WTC11 (cell line): ENCODE results near the gene TMIE. TPM values are rescaled to one million over a fixed set of nuclear protein-coding genes. Genes with fewer than 3 reads are reported as not detected.

ENCODE experiments used
- ATAC-seq: fragments of 200-7000 bp; cut with Tn5 transposase; 2 replicates; pipeline ENCODE4 v1.10.0; 2021; ENCODE audit warnings: mild to moderate bottlenecking, moderate library complexity
- CTCF ChIA-PET: fragments of 300-600 bp; sonication (Branson Sonifier 250); formaldehyde crosslinking; loops from one replicate; lab custom pipeline; 2021; ENCODE audit warnings: antibody characterized with exemption; lab: Charles Lee
- POLR2A ChIA-PET: fragments of 350-600 bp; sonication (Branson Sonifier 250); formaldehyde crosslinking; loops from one replicate; lab custom pipeline; 2021; ENCODE audit warnings: antibody characterized with exemption; lab: Charles Lee
- DNase-seq: peaks from one replicate; pipeline ENCODE4 v3.0.0; 2021; ENCODE audit warnings: low spot score
- H3K27ac Mint-ChIP-seq: 2 replicates; pipeline ENCODE4 v1.8.0; 2021; ENCODE audit warnings: mixed read lengths
- H3K27me3 Mint-ChIP-seq: 2 replicates; pipeline ENCODE4 v1.8.0; 2021; ENCODE audit warnings: low read depth, mild to moderate bottlenecking, moderate library complexity, mixed read lengths
- H3K36me3 Mint-ChIP-seq: 2 replicates; pipeline ENCODE4 v1.8.0; 2021; ENCODE audit warnings: mixed read lengths
- H3K4me1 Mint-ChIP-seq: 2 replicates; pipeline ENCODE4 v1.8.0; 2022; ENCODE audit warnings: mixed read lengths
- H3K4me3 Mint-ChIP-seq: 2 replicates; pipeline ENCODE4 v1.8.0; 2021; ENCODE audit warnings: mild to moderate bottlenecking, moderate library complexity, mixed read lengths
- H3K9me3 Mint-ChIP-seq: 2 replicates; pipeline ENCODE4 v1.8.0; 2021; ENCODE audit warnings: mixed read lengths
- ATF1 ChIP-seq: sonication (generic); formaldehyde crosslinking; IDR thresholded peaks from 2 replicates; pipeline ENCODE4 v1.8.1; 2023; ENCODE audit warnings: mild to moderate bottlenecking, moderate library complexity, missing genetic modification reagents
- CREB1 ChIP-seq: sonication (generic); formaldehyde crosslinking; IDR thresholded peaks from 2 replicates; pipeline ENCODE4 v1.8.0; 2023; ENCODE audit warnings: mild to moderate bottlenecking, missing genetic modification reagents
- CREM ChIP-seq: sonication (generic); formaldehyde crosslinking; IDR thresholded peaks from 2 replicates; pipeline ENCODE4 v1.8.1; 2022; ENCODE audit warnings: mild to moderate bottlenecking, missing genetic modification reagents, moderate library complexity
- GRHL2 ChIP-seq: fragments of 250-450 bp; sonication (Bioruptor Pico); IDR thresholded peaks from 2 replicates; pipeline ENCODE4 v1.8.0; 2022; ENCODE audit warnings: mild to moderate bottlenecking, moderate library complexity; ENCODE audit not compliant: insufficient replicate concordance, severe bottlenecking
- IRF2 ChIP-seq: sonication (generic); formaldehyde crosslinking; IDR thresholded peaks from 2 replicates; pipeline ENCODE4 v1.8.0; 2022; ENCODE audit warnings: low read depth, missing genetic modification reagents, borderline replicate concordance
- MXD4 ChIP-seq: fragments of 250-450 bp; sonication (Bioruptor Pico); IDR thresholded peaks from 2 replicates; pipeline ENCODE4 v1.8.0; 2021; ENCODE audit warnings: mild to moderate bottlenecking, moderate library complexity, borderline replicate concordance
- NFATC4 ChIP-seq: fragments of 250-450 bp; sonication (Bioruptor Pico); IDR thresholded peaks from 2 replicates; pipeline ENCODE4 v1.9.0; 2021; ENCODE audit warnings: mild to moderate bottlenecking
- SMAD4 ChIP-seq: sonication (generic); formaldehyde crosslinking; IDR thresholded peaks from 2 replicates; pipeline ENCODE4 v1.8.0; 2022; ENCODE audit warnings: mild to moderate bottlenecking, missing genetic modification reagents
- TP53 ChIP-seq: sonication (generic); formaldehyde crosslinking; IDR thresholded peaks from 2 replicates; pipeline ENCODE4 v1.8.1; 2023; ENCODE audit warnings: mild to moderate bottlenecking, missing genetic modification reagents
- ZNF121 ChIP-seq: sonication (generic); formaldehyde crosslinking; IDR thresholded peaks from 2 replicates; pipeline ENCODE4 v1.8.0; 2023; ENCODE audit warnings: missing genetic modification reagents
- ZNF416 ChIP-seq: fragments of 250-450 bp; sonication (Bioruptor Pico); IDR thresholded peaks from 2 replicates; pipeline ENCODE4 v1.9.0; 2021; ENCODE audit warnings: mild to moderate bottlenecking, inconsistent platforms
- ZNF423 ChIP-seq: fragments of 250-450 bp; sonication (Bioruptor Pico); IDR thresholded peaks from 2 replicates; pipeline ENCODE4 v2.1.2; 2022; ENCODE audit warnings: mild to moderate bottlenecking, moderate library complexity
- total RNA-seq: library from RNA; stranded (reverse); gene quantifications from 3 replicates; pipeline ENCODE4 v1.2.3, GENCODE V29; 2021
- TF ChIP-seq, protein P1 (sequence below): sonication (generic); formaldehyde crosslinking; IDR thresholded peaks from 2 replicates; pipeline ENCODE4 v1.8.1; 2022; ENCODE audit warnings: mild to moderate bottlenecking, moderate library complexity, missing genetic modification reagents
- TF ChIP-seq, protein P2 (sequence below): sonication (generic); formaldehyde crosslinking; IDR thresholded peaks from 2 replicates; pipeline ENCODE4 v1.8.1; 2022; ENCODE audit warnings: low read depth, mild to moderate bottlenecking, moderate library complexity, missing genetic modification reagents, borderline replicate concordance
- TF ChIP-seq, protein P3 (sequence below): fragments of 250-450 bp; sonication (Bioruptor Pico); IDR thresholded peaks from 2 replicates; pipeline ENCODE4 v1.9.0; 2021; ENCODE audit warnings: mild to moderate bottlenecking, borderline replicate concordance
- TF ChIP-seq, protein P4 (sequence below): sonication (generic); formaldehyde crosslinking; IDR thresholded peaks from 2 replicates; pipeline ENCODE4 v1.8.0; 2023; ENCODE audit warnings: missing genetic modification reagents
- TF ChIP-seq, protein P5 (sequence below): sonication (generic); formaldehyde crosslinking; IDR thresholded peaks from 2 replicates; pipeline ENCODE4 v1.8.0; 2022; ENCODE audit warnings: mild to moderate bottlenecking, missing genetic modification reagents
- TF ChIP-seq, protein P6 (sequence below): fragments of 250-450 bp; sonication (Bioruptor Pico); IDR thresholded peaks from 2 replicates; pipeline ENCODE4 v1.9.0; 2021; ENCODE audit warnings: mild to moderate bottlenecking
- TF ChIP-seq, protein P7 (sequence below): fragments of 250-450 bp; sonication (Bioruptor Pico); IDR thresholded peaks from 2 replicates; pipeline ENCODE4 v1.9.0; 2021; ENCODE audit warnings: moderate library complexity, mild to moderate bottlenecking, inconsistent platforms, borderline replicate concordance
- TF ChIP-seq, protein P8 (sequence below): sonication (generic); formaldehyde crosslinking; IDR thresholded peaks from 2 replicates; pipeline ENCODE4 v1.8.0; 2022; ENCODE audit warnings: missing genetic modification reagents

Gene TMIE
- total RNA-seq, 1 experiment from 2014 or later, result 0.57 TPM

DNA sequence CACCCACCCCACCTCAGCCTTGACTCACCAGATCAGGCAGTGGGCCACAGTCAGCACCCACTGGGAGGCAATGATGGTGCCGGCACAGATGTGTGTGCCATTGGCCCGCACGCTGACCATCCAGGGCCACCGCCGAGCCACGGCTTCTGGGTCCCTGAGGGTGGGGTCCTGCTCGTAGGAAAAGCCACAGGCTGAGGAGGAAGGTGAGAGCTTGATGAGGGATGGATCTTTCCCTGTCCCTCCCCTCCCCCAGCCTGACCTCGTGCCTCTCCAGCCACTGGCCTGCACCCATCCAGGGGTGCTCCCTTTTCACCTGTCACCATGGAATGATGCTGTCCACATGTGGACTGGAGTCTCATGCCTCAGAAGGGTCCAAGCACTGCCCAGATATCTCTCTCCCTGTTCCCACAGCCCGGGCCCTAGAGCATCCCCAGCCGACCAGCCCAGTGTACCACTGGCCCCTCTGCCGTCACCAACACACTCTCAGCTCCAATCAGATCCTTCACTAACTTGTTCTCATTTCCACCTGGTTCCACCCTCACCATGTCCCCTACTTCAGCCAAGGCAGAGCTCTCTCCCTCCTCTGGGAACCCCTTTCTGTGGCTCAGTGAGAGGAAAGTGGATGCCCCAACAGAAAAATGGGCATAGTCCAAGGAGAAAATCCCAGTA, 14.4 kb downstream of the TMIE start:
- Mint-ChIP-seq H3K9me3 (no peaks in the 10 kb centered on the region), H3K36me3 (no peaks in the 10 kb centered on the region), H3K27me3 (no peaks in the 10 kb centered on the region), H3K4me3 (no peak overlapping the region), H3K27ac (no peak overlapping the region), H3K4me1 (no peaks in the 10 kb centered on the region)
- ChIA-PET CTCF (interaction anchor here (0.6 to 1.5 kb wide), 8 partner anchors 9 to 266 kb away, joined by 3 to 5 read pairs (median 3); partner anchors contain the start of gene TMIE), POLR2A (interaction anchor here (0.6 kb wide), 1 partner anchor 261 kb away, joined by 4 read pairs; no protein-coding TSS in a partner anchor)
- ATAC-seq, result no peak
- no peak for TF ChIP-seq ZNF121 (CRISPR knock-in tag)
- no peak for TF ChIP-seq ZNF416 (CRISPR knock-in tag)
- TF ChIP-seq, protein P1, sequence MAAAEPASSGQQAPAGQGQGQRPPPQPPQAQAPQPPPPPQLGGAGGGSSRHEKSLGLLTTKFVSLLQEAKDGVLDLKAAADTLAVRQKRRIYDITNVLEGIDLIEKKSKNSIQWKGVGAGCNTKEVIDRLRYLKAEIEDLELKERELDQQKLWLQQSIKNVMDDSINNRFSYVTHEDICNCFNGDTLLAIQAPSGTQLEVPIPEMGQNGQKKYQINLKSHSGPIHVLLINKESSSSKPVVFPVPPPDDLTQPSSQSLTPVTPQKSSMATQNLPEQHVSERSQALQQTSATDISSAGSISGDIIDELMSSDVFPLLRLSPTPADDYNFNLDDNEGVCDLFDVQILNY, result no peak
- TF ChIP-seq SMAD4 (CRISPR knock-in tag), result no peak
- TF ChIP-seq, protein P2, sequence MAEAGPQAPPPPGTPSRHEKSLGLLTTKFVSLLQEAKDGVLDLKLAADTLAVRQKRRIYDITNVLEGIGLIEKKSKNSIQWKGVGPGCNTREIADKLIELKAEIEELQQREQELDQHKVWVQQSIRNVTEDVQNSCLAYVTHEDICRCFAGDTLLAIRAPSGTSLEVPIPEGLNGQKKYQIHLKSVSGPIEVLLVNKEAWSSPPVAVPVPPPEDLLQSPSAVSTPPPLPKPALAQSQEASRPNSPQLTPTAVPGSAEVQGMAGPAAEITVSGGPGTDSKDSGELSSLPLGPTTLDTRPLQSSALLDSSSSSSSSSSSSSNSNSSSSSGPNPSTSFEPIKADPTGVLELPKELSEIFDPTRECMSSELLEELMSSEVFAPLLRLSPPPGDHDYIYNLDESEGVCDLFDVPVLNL (CRISPR knock-in tag), result no peak
- no peak for TF ChIP-seq IRF2 (CRISPR knock-in tag)
- TF ChIP-seq, protein P3, sequence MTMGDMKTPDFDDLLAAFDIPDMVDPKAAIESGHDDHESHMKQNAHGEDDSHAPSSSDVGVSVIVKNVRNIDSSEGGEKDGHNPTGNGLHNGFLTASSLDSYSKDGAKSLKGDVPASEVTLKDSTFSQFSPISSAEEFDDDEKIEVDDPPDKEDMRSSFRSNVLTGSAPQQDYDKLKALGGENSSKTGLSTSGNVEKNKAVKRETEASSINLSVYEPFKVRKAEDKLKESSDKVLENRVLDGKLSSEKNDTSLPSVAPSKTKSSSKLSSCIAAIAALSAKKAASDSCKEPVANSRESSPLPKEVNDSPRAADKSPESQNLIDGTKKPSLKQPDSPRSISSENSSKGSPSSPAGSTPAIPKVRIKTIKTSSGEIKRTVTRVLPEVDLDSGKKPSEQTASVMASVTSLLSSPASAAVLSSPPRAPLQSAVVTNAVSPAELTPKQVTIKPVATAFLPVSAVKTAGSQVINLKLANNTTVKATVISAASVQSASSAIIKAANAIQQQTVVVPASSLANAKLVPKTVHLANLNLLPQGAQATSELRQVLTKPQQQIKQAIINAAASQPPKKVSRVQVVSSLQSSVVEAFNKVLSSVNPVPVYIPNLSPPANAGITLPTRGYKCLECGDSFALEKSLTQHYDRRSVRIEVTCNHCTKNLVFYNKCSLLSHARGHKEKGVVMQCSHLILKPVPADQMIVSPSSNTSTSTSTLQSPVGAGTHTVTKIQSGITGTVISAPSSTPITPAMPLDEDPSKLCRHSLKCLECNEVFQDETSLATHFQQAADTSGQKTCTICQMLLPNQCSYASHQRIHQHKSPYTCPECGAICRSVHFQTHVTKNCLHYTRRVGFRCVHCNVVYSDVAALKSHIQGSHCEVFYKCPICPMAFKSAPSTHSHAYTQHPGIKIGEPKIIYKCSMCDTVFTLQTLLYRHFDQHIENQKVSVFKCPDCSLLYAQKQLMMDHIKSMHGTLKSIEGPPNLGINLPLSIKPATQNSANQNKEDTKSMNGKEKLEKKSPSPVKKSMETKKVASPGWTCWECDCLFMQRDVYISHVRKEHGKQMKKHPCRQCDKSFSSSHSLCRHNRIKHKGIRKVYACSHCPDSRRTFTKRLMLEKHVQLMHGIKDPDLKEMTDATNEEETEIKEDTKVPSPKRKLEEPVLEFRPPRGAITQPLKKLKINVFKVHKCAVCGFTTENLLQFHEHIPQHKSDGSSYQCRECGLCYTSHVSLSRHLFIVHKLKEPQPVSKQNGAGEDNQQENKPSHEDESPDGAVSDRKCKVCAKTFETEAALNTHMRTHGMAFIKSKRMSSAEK, result no peak
- no peak for TF ChIP-seq ATF1 (CRISPR knock-in tag)
- TF ChIP-seq CREM (CRISPR knock-in tag), result no peak
- no peak for TF ChIP-seq GRHL2
- TF ChIP-seq CREB1, result no peak
- TF ChIP-seq, protein P4, sequence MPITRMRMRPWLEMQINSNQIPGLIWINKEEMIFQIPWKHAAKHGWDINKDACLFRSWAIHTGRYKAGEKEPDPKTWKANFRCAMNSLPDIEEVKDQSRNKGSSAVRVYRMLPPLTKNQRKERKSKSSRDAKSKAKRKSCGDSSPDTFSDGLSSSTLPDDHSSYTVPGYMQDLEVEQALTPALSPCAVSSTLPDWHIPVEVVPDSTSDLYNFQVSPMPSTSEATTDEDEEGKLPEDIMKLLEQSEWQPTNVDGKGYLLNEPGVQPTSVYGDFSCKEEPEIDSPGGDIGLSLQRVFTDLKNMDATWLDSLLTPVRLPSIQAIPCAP (CRISPR knock-in tag), result no peak
- TF ChIP-seq, protein P5, sequence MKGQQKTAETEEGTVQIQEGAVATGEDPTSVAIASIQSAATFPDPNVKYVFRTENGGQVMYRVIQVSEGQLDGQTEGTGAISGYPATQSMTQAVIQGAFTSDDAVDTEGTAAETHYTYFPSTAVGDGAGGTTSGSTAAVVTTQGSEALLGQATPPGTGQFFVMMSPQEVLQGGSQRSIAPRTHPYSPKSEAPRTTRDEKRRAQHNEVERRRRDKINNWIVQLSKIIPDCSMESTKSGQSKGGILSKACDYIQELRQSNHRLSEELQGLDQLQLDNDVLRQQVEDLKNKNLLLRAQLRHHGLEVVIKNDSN (CRISPR knock-in tag), result no peak
- TF ChIP-seq, protein P6, sequence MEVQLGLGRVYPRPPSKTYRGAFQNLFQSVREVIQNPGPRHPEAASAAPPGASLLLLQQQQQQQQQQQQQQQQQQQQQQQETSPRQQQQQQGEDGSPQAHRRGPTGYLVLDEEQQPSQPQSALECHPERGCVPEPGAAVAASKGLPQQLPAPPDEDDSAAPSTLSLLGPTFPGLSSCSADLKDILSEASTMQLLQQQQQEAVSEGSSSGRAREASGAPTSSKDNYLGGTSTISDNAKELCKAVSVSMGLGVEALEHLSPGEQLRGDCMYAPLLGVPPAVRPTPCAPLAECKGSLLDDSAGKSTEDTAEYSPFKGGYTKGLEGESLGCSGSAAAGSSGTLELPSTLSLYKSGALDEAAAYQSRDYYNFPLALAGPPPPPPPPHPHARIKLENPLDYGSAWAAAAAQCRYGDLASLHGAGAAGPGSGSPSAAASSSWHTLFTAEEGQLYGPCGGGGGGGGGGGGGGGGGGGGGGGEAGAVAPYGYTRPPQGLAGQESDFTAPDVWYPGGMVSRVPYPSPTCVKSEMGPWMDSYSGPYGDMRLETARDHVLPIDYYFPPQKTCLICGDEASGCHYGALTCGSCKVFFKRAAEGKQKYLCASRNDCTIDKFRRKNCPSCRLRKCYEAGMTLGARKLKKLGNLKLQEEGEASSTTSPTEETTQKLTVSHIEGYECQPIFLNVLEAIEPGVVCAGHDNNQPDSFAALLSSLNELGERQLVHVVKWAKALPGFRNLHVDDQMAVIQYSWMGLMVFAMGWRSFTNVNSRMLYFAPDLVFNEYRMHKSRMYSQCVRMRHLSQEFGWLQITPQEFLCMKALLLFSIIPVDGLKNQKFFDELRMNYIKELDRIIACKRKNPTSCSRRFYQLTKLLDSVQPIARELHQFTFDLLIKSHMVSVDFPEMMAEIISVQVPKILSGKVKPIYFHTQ (CRISPR knock-in tag), result no peak
- TF ChIP-seq MXD4 (CRISPR knock-in tag), result no peak
- TF ChIP-seq, protein P7, sequence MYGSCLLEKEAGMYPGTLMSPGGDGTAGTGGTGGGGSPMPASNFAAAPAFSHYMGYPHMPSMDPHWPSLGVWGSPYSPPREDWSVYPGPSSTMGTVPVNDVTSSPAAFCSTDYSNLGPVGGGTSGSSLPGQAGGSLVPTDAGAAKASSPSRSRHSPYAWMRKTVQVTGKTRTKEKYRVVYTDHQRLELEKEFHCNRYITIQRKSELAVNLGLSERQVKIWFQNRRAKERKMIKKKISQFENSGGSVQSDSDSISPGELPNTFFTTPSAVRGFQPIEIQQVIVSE, result no peak
- TF ChIP-seq, protein P8, sequence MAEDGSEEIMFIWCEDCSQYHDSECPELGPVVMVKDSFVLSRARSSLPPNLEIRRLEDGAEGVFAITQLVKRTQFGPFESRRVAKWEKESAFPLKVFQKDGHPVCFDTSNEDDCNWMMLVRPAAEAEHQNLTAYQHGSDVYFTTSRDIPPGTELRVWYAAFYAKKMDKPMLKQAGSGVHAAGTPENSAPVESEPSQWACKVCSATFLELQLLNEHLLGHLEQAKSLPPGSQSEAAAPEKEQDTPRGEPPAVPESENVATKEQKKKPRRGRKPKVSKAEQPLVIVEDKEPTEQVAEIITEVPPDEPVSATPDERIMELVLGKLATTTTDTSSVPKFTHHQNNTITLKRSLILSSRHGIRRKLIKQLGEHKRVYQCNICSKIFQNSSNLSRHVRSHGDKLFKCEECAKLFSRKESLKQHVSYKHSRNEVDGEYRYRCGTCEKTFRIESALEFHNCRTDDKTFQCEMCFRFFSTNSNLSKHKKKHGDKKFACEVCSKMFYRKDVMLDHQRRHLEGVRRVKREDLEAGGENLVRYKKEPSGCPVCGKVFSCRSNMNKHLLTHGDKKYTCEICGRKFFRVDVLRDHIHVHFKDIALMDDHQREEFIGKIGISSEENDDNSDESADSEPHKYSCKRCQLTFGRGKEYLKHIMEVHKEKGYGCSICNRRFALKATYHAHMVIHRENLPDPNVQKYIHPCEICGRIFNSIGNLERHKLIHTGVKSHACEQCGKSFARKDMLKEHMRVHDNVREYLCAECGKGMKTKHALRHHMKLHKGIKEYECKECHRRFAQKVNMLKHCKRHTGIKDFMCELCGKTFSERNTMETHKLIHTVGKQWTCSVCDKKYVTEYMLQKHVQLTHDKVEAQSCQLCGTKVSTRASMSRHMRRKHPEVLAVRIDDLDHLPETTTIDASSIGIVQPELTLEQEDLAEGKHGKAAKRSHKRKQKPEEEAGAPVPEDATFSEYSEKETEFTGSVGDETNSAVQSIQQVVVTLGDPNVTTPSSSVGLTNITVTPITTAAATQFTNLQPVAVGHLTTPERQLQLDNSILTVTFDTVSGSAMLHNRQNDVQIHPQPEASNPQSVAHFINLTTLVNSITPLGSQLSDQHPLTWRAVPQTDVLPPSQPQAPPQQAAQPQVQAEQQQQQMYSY (CRISPR knock-in tag), result no peak
- no peak for TF ChIP-seq TP53 (CRISPR knock-in tag)
- no peak for TF ChIP-seq ZNF423 (CRISPR knock-in tag)
- no peak for TF ChIP-seq NFATC4 (CRISPR knock-in tag)
- DNase-seq, result no peak
